Smooth muscle cell (in vitro differentiated cells): ENCODE measurements around the gene FMOD. TPM values are rescaled to one million over a fixed set of nuclear protein-coding genes. Genes with fewer than 3 reads are reported as not detected.

ENCODE experiments used
- DNase-seq: peaks from one replicate; lab custom pipeline; 2025; ENCODE audit not compliant: unreplicated experiment; lab: John Stamatoyannopoulos, UW
- H2AFZ ChIP-seq: fragments of 200-600 bp; sonication (generic); 2 replicates; pipeline ENCODE4 v1.6.0; 2016; ENCODE audit warnings: antibody characterized with exemption, low read depth, mild to moderate bottlenecking
- H3F3A ChIP-seq: fragments of 200-600 bp; sonication (generic); 2 replicates; pipeline ENCODE4 v1.6.0; 2017; ENCODE audit warnings: antibody characterized with exemption, low read depth
- H3K27ac ChIP-seq: fragments of 200-600 bp; sonication (generic); 2 replicates; pipeline ENCODE4 v1.5.1; 2016; ENCODE audit warnings: low read depth, mild to moderate bottlenecking
- H3K27me3 ChIP-seq: fragments of 200-600 bp; sonication (generic); 2 replicates; pipeline ENCODE4 v1.6.1; 2016; ENCODE audit warnings: low read depth, mild to moderate bottlenecking
- H3K36me3 ChIP-seq: fragments of 200-600 bp; sonication (generic); 2 replicates; pipeline ENCODE4 v1.5.1; 2016; ENCODE audit warnings: low read depth
- H3K4me1 ChIP-seq: fragments of 200-600 bp; sonication (generic); 2 replicates; pipeline ENCODE4 v1.5.1; 2016; ENCODE audit warnings: low read depth
- H3K4me2 ChIP-seq: fragments of 200-600 bp; sonication (generic); 2 replicates; pipeline ENCODE4 v1.6.0; 2016; ENCODE audit warnings: mild to moderate bottlenecking
- H3K4me3 ChIP-seq: fragments of 200-600 bp; sonication (generic); 2 replicates; pipeline ENCODE4 v1.5.1; 2016; ENCODE audit warnings: mild to moderate bottlenecking
- H3K79me2 ChIP-seq: fragments of 200-600 bp; sonication (generic); 2 replicates; pipeline ENCODE4 v1.6.0; 2016; ENCODE audit warnings: low read depth, mild to moderate bottlenecking
- H3K9ac ChIP-seq: fragments of 200-600 bp; sonication (generic); 2 replicates; pipeline ENCODE4 v1.6.0; 2016; ENCODE audit warnings: low read depth
- H3K9me3 ChIP-seq: fragments of 200-600 bp; sonication (generic); replicated peaks from 2 replicates; pipeline ENCODE4 v1.5.1; 2016; ENCODE audit warnings: low read depth
- H4K20me1 ChIP-seq: fragments of 200-600 bp; sonication (generic); 2 replicates; pipeline ENCODE4 v1.6.0; 2016; ENCODE audit warnings: low read depth
- CTCF ChIP-seq: fragments of 200-600 bp; sonication (generic); IDR thresholded peaks from 2 replicates; pipeline ENCODE4 v1.5.1; 2017; ENCODE audit warnings: borderline replicate concordance, mild to moderate bottlenecking, antibody characterized with exemption; ENCODE audit not compliant: insufficient read depth, poor library complexity, severe bottlenecking
- WGBS: methylation state at CpG from one replicate; pipeline ENCODE4 v1.1.7; 2016; ENCODE audit warnings: low lambda C conversion rate; 5-methylcytosine and 5-hydroxymethylcytosine counted together
- polyA plus RNA-seq: library from polyadenylated mRNA; unstranded; fragments of >200 nt; fragmentation: Nextera tagmentation; extraction: Ambion mirVana; gene quantifications from 2 replicates; pipeline ENCODE4 v1.2.1, GENCODE V29; 2016
- total RNA-seq: library from RNA; depleted of rRNA; stranded (reverse); fragments of >200 nt; gene quantifications from 2 replicates; pipeline ENCODE4 v1.2.3, GENCODE V29; 2014

Gene FMOD
- total and polyA plus RNA-seq, 2 experiments from 2014 or later, result 247 to 369 TPM

DNA sequence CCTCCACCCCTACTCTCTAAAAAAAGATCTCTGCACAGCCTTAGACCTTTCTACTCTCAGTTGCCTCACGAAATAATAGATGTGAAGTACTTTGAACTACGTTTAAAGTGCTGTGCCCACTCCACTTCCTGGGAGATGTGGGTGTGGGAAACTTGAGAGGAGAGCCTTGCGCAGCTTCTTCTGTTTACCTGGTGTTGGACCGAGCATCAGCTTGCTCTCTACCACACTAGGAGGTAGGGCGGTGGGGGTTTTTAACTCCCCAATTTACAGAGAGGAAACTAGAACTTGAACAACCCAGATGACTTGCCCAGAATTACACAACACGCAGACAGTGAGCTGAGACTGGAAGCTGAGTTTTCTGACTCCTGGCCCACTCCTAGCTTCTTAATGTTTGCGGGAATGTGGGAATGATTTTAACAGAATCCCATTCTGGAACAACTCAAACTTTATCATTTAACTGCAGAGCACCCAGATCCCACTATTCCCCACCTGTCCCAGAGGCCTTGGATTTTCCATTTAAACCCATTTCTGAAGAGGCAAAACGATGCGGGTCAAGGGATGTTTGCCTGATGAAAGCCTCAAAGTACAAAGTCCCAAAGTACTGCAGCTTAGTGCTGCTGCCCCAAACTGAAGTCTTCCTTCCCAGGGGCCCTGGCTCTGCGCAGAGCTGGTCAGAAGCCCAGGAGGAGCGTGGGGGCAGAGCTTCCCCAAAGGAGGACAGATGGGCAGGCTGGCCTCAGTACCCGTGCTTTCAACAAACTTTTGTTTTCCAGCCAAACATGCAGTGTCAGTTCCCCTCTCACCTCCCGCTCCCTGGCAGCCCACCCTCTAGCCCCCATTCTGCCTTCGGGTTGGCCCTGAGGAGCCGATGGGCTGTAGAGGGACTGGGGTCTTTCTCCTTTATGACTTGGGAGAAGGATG lies 26.6 kb downstream of the FMOD start:
- no peak for TF ChIP-seq CTCF
- Histone ChIP-seq H2AFZ (no peak overlapping the region), H3K79me2 (no peaks in the 10 kb centered on the region), H3K27me3 (no peaks in the 10 kb centered on the region), H3K9me3 (no peaks in the 10 kb centered on the region), H4K20me1 (no peaks in the 10 kb centered on the region), H3K9ac (no peak overlapping the region), H3K4me3 (no peak overlapping the region), H3K4me1 (peaks cover 52% of the 10 kb centered on the region), H3K4me2 (no peak overlapping the region), H3K36me3 (no peaks in the 10 kb centered on the region), H3K27ac (no peak overlapping the region), H3F3A (no peaks in the 10 kb centered on the region)
- DNase-seq, result no peak
- 86% methylated on average over 15 of the region's 15 CpGs for WGBS

DNA sequence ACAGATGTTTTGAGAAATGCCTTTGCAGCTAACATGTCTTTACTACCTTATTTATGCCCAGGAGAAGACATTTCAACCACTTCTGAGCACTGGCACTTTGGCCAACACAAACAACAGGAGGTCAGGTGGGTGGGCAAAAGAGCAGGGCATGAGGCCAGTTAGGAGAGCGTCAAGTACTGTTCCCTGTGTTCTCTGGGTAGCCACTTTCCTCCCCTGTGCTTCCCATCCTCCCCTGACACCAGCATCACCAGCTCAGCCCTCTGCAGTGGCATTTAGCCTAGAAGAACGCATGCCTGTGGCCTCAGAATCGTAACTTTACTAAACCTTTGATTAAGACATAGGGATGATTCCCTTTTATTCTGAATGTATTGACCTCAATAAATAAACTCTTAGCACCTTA lies 27.3 kb downstream of the FMOD start:
- H4K20me1 ChIP-seq, result no peaks in the 10 kb centered on the region
- no peaks in the 10 kb centered on the region for H3K36me3 ChIP-seq
- no peaks in the 10 kb centered on the region for H3K79me2 ChIP-seq
- no peak overlapping the region for H3K4me2 ChIP-seq
- TF ChIP-seq CTCF, result no peak
- DNase-seq, result no peak
- no peaks in the 10 kb centered on the region for H3K9me3 ChIP-seq
- no peak overlapping the region for H3K9ac ChIP-seq
- 78% methylated on average over 3 of the region's 3 CpGs for WGBS
- H2AFZ ChIP-seq, result no peak overlapping the region
- no peaks in the 10 kb centered on the region for H3F3A ChIP-seq
- H3K27me3 ChIP-seq, result no peaks in the 10 kb centered on the region
- peaks cover 52% of the 10 kb centered on the region for H3K4me1 ChIP-seq
- no peak overlapping the region for H3K4me3 ChIP-seq
- no peak overlapping the region for H3K27ac ChIP-seq

GRCh38 chr1:203322500-203323179 lies 28.3 kb downstream of the FMOD start:
- H3K27me3 ChIP-seq, result no peaks in the 10 kb centered on the region
- H4K20me1 ChIP-seq, result no peaks in the 10 kb centered on the region
- H3K4me3 ChIP-seq, result no peak overlapping the region
- TF ChIP-seq CTCF, result no peak
- H2AFZ ChIP-seq, result no peak overlapping the region
- H3K36me3 ChIP-seq, result no peaks in the 10 kb centered on the region
- no peaks in the 10 kb centered on the region for H3F3A ChIP-seq
- H3K79me2 ChIP-seq, result no peaks in the 10 kb centered on the region
- H3K9ac ChIP-seq, result no peak overlapping the region
- H3K27ac ChIP-seq, result no peak overlapping the region
- peaks cover 52% of the 10 kb centered on the region for H3K4me1 ChIP-seq
- H3K9me3 ChIP-seq, result no peaks in the 10 kb centered on the region
- DNase-seq, result no peak
- no peak overlapping the region for H3K4me2 ChIP-seq
